ENCODE measurements around the gene CLASP1. TPM values are rescaled to one million over a fixed set of nuclear protein-coding genes. Genes with fewer than 3 reads are reported as not detected.

The CLASP1 gene
- total and polyA plus RNA-seq, 4 experiments from 2014 or later: 3.3 to 68.7 (median 42.1) TPM

DNA sequence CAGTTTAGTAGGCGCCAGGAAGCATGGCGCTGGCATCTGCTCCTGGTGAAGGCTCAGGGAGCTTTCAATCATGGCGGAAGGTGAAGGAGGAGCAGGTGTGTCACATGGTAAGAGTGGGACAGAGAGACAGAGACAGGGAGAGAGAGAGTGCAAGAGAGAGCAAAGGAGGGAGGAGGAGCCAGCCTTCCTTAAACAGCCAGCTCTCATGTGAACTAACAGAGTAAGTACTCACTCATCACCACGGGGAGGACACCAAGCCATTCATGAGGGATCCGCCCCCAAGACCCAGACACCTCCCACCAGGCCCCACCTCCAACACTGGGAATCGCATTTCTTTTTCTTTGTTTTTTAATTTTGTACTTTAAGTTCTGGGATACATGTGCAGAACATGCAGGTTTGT is 40.8 kb upstream of the CLASP1 start:
- peak overlapping the region in 1 of 7 donors; percentile 45 for H3K27ac Mint-ChIP-seq
- Histone ChIP-seq H3K36me3 (ENCODE audit: insufficient read depth, low read length) (no peaks in the 10 kb centered on the region), H3K9me3 (ENCODE audit: control insufficient read depth in 1 of 2, low read length in 2 of 2) (no peaks in the 10 kb centered on the region), H3K4me1 (ENCODE audit: insufficient read depth, low read length) (no peaks in the 10 kb centered on the region), H3K27me3 (ENCODE audit: insufficient read depth, low read length) (no peaks in the 10 kb centered on the region), H3K4me3 (ENCODE audit: low read length in 2 of 2) (no peak overlapping the region), H3K27ac (ENCODE audit: low read depth, low read length) (no peak overlapping the region)
- ChIA-PET POLR2A (ENCODE audit: partially characterized antibody) (no interaction called here), CTCF (ENCODE audit: partially characterized antibody) (no interaction called here)
- no peaks in the 10 kb centered on the region for H3K27me3 Mint-ChIP-seq
- peaks cover 0 to 3% (median 0%) of the 10 kb centered on the region in 8 donors for H3K9me3 Mint-ChIP-seq
- no peak overlapping the region for H3K4me3 Mint-ChIP-seq
- H3K4me1 Mint-ChIP-seq: peaks cover 0 to 2% (median 0%) of the 10 kb centered on the region in 4 donors
- H3K36me3 Mint-ChIP-seq: peaks cover 0 to 2% of the 10 kb centered on the region in 2 donors
- intact Hi-C loops (cut with micrococcal nuclease): no loop called here
- DNase-seq: no peak

DNA sequence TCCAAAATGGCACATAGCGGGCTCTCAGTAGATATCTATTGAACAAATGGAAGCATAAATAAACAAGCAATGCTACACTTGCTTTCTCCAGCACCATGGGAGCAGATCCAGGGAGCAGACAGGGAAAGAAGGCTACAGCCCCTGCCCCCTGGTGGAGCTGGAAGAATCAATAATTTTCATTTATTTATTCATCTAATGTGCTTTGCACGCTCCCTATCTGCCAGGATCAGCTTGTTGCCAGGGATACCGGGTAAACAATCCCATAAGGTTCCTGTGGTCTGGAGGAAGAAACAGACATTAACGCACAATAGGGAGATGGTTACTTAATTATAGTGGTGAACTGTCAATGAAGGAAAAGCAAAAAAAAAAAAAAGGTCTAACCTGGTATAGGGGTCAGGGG is 40.1 kb upstream of the CLASP1 start:
- Histone ChIP-seq H3K4me1 (ENCODE audit: insufficient read depth, low read length) (no peaks in the 10 kb centered on the region), H3K27ac (ENCODE audit: low read depth, low read length) (no peak overlapping the region), H3K4me3 (ENCODE audit: low read length in 2 of 2) (no peak overlapping the region), H3K9me3 (ENCODE audit: control insufficient read depth in 1 of 2, low read length in 2 of 2) (no peaks in the 10 kb centered on the region), H3K36me3 (ENCODE audit: insufficient read depth, low read length) (no peaks in the 10 kb centered on the region), H3K27me3 (ENCODE audit: insufficient read depth, low read length) (no peaks in the 10 kb centered on the region)
- Mint-ChIP-seq H3K4me3 (no peak overlapping the region), H3K36me3 (peaks cover 0 to 2% of the 10 kb centered on the region in 2 donors), H3K4me1 (peaks cover 0 to 2% (median 0%) of the 10 kb centered on the region in 4 donors), H3K27me3 (no peaks in the 10 kb centered on the region), H3K27ac (peak overlapping the region in 2 of 7 donors; percentile 17 to 60), H3K9me3 (peaks cover 0 to 5% (median under 1%) of the 10 kb centered on the region in 8 donors)
- DNase-seq: no peak
- CTCF ChIA-PET (ENCODE audit: partially characterized antibody): no interaction called here
- intact Hi-C loops (cut with micrococcal nuclease): no loop called here
- POLR2A ChIA-PET (ENCODE audit: partially characterized antibody): no interaction called here

DNA sequence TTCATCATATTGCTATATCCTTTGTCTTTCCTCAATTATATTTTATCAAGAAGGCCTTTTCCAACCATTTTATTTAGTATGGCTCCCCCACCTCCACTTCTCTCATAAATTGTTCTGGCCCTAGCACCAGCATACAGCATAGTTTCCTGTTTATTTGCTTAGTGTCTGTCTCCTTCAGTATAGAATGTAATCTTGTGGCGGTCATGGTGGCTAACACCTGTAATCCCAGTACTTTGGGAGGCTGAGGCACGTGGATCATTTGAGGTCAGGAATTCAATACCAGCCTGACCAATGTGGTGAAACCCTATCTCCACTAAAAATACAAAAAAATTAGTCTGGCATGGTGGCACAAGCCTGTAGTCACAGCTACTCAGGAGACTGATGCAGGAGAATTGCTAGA is 39.6 kb upstream of the CLASP1 start:
- no peak overlapping the region for H3K27ac ChIP-seq (ENCODE audit: low read depth, low read length)
- no peak overlapping the region for H3K4me3 Mint-ChIP-seq
- no peaks in the 10 kb centered on the region for H3K27me3 Mint-ChIP-seq
- H3K36me3 Mint-ChIP-seq: peaks cover 5% of the 10 kb centered on the region in 2 donors
- no peak overlapping the region for H3K27ac Mint-ChIP-seq
- peaks cover 0 to 10% (median 5%) of the 10 kb centered on the region in 8 donors for H3K9me3 Mint-ChIP-seq
- ChIA-PET CTCF (ENCODE audit: partially characterized antibody) (no interaction called here), POLR2A (ENCODE audit: partially characterized antibody) (no interaction called here)
- H3K4me1 ChIP-seq (ENCODE audit: insufficient read depth, low read length): no peaks in the 10 kb centered on the region
- H3K4me1 Mint-ChIP-seq: peaks cover 0 to 2% (median 0%) of the 10 kb centered on the region in 4 donors
- H3K9me3 ChIP-seq (ENCODE audit: control insufficient read depth in 1 of 2, low read length in 2 of 2): no peaks in the 10 kb centered on the region
- no peaks in the 10 kb centered on the region for H3K27me3 ChIP-seq (ENCODE audit: insufficient read depth, low read length)
- no peaks in the 10 kb centered on the region for H3K36me3 ChIP-seq (ENCODE audit: insufficient read depth, low read length)
- intact Hi-C loops (cut with micrococcal nuclease): no loop called here
- DNase-seq: no peak
- H3K4me3 ChIP-seq (ENCODE audit: low read length in 2 of 2): no peak overlapping the region

DNA sequence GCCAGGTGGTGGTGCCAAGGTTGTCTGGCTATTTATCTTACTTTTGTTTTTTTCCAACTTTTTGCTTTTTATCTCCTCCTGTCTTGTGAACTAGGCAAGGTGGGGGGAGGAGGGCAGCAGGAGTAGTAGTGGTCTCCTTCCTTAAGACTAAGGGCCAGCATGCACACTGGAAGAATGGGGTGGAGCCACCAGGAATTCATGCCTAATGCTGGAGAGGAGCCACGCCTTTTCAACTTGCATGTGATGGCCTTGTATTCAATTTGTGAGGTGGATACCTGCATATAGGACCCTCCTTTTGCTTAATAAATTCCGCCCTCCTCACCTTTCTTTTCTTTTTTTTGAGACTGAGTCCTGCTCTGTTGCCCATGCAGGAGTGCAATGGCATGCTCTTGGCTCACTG is 37.6 kb upstream of the CLASP1 start:
- intact Hi-C loops (cut with micrococcal nuclease): no loop called here
- no peak for DNase-seq
- Mint-ChIP-seq H3K4me3 (no peak overlapping the region), H3K4me1 (peaks cover 0 to 2% (median 0%) of the 10 kb centered on the region in 4 donors), H3K9me3 (peaks cover 0 to 28% (median 23%) of the 10 kb centered on the region in 8 donors), H3K36me3 (peaks cover 7 to 9% of the 10 kb centered on the region in 2 donors), H3K27ac (no peak overlapping the region), H3K27me3 (no peaks in the 10 kb centered on the region)
- H3K9me3 ChIP-seq (ENCODE audit: control insufficient read depth in 1 of 2, low read length in 2 of 2): peaks cover 0 to 14% of the 10 kb centered on the region in 2 donors
- no peaks in the 10 kb centered on the region for H3K4me1 ChIP-seq (ENCODE audit: insufficient read depth, low read length)
- no peak overlapping the region for H3K27ac ChIP-seq (ENCODE audit: low read depth, low read length)
- no peaks in the 10 kb centered on the region for H3K27me3 ChIP-seq (ENCODE audit: insufficient read depth, low read length)
- ChIA-PET POLR2A (ENCODE audit: partially characterized antibody) (no interaction called here), CTCF (ENCODE audit: partially characterized antibody) (interaction anchor here (1.1 kb wide), 1 partner anchor 18 kb away, joined by 3 read pairs; no protein-coding TSS in a partner anchor)
- no peaks in the 10 kb centered on the region for H3K36me3 ChIP-seq (ENCODE audit: insufficient read depth, low read length)
- no peak overlapping the region for H3K4me3 ChIP-seq (ENCODE audit: low read length in 2 of 2)

DNA sequence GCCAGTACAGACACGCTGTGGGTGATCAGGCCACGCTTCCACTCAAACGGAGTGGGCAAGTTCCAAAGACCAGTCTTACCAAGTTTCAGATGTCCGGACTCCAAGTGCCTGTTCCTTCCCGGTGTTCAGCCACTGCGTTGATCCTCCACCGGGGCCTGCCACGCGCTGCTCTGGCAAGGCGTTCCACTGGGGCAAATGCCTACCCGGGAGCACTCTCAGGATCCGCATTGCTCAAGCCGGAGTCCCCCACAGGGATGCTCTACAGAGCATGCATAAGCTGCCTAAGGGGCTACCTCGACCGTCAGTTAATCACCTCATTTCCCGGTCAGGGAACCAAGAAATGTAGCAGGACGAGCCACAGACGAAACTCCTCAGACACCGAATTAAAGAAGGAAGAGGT is 37.0 kb upstream of the CLASP1 start:
- Mint-ChIP-seq H3K36me3 (peaks cover 7 to 9% of the 10 kb centered on the region in 2 donors), H3K4me3 (no peak overlapping the region), H3K9me3 (peaks cover 0 to 35% (median 29%) of the 10 kb centered on the region in 8 donors), H3K4me1 (peaks cover 0 to 2% (median 0%) of the 10 kb centered on the region in 4 donors), H3K27ac (no peak overlapping the region), H3K27me3 (no peaks in the 10 kb centered on the region)
- no peak overlapping the region for H3K4me3 ChIP-seq (ENCODE audit: low read length in 2 of 2)
- H3K4me1 ChIP-seq (ENCODE audit: insufficient read depth, low read length): no peaks in the 10 kb centered on the region
- H3K27me3 ChIP-seq (ENCODE audit: insufficient read depth, low read length): no peaks in the 10 kb centered on the region
- H3K36me3 ChIP-seq (ENCODE audit: insufficient read depth, low read length): no peaks in the 10 kb centered on the region
- no peak overlapping the region for H3K27ac ChIP-seq (ENCODE audit: low read depth, low read length)
- CTCF ChIA-PET (ENCODE audit: partially characterized antibody): no interaction called here
- H3K9me3 ChIP-seq (ENCODE audit: control insufficient read depth in 1 of 2, low read length in 2 of 2): peaks cover 0 to 14% of the 10 kb centered on the region in 2 donors
- POLR2A ChIA-PET (ENCODE audit: partially characterized antibody): no interaction called here
- intact Hi-C loops (cut with micrococcal nuclease): no loop called here
- no peak for DNase-seq

DNA sequence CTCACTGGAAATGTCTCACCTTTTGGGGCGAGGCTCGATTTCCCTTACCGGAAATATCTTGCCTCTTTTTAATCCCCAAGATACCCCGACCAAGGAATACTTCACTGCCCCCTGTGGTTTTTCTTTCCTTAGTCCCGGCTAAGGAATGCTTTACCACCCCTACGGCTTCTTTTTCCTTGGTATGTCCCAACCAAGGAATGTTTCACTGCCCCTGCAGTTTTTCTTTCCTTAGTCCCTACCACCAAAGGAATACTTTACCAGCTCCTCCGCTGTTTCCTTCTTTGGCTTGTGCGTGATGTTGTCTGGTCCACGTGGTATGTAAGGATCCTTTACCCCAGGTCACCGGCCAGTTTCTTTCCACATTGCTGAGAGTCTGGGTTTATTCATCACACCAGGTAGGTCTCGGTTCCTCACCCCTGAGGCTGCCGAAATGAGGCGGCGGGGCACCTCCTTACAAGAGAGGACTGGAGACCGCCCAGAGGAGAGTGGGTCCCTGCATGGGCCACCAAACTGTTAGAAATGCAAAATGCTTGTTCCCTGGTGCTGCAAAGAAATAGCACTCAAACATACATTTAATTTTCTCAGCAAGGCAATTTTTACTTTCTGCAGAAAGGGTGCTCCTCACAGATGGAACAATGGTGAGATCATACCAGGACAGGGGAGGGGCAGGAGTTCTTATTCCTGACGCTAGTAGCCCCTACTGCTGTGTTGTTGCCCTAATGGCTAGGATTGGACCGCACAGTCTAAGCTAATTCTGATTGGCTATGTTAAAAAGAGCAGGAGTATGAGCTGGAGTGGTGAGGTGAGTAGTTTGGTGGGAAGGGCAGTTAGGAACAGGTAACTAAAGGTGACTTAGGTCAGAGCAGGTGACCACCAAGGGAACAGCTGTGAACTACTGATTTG is 33.4 kb upstream of the CLASP1 start:
- H3K27me3 ChIP-seq (ENCODE audit: insufficient read depth, low read length): no peaks in the 10 kb centered on the region
- intact Hi-C loops (cut with micrococcal nuclease): no loop called here
- no peaks in the 10 kb centered on the region for H3K27me3 Mint-ChIP-seq
- DNase-seq: no peak
- H3K27ac ChIP-seq (ENCODE audit: low read depth, low read length): no peak overlapping the region
- H3K36me3 ChIP-seq (ENCODE audit: insufficient read depth, low read length): no peaks in the 10 kb centered on the region
- peak overlapping the region in 1 of 8 donors; percentile 4 for H3K4me3 Mint-ChIP-seq
- H3K36me3 Mint-ChIP-seq: peaks cover 8 to 9% of the 10 kb centered on the region in 2 donors
- H3K4me1 ChIP-seq (ENCODE audit: insufficient read depth, low read length): no peaks in the 10 kb centered on the region
- H3K9me3 Mint-ChIP-seq: peaks cover 2 to 61% (median 40%) of the 10 kb centered on the region in 8 donors
- H3K4me3 ChIP-seq (ENCODE audit: low read length in 2 of 2): no peak overlapping the region
- CTCF ChIA-PET (ENCODE audit: partially characterized antibody): no interaction called here
- peaks cover 0 to 1% (median 0%) of the 10 kb centered on the region in 4 donors for H3K4me1 Mint-ChIP-seq
- peaks cover 0 to 14% of the 10 kb centered on the region in 2 donors for H3K9me3 ChIP-seq (ENCODE audit: control insufficient read depth in 1 of 2, low read length in 2 of 2)
- H3K27ac Mint-ChIP-seq: no peak overlapping the region
- POLR2A ChIA-PET (ENCODE audit: partially characterized antibody): no interaction called here

DNA sequence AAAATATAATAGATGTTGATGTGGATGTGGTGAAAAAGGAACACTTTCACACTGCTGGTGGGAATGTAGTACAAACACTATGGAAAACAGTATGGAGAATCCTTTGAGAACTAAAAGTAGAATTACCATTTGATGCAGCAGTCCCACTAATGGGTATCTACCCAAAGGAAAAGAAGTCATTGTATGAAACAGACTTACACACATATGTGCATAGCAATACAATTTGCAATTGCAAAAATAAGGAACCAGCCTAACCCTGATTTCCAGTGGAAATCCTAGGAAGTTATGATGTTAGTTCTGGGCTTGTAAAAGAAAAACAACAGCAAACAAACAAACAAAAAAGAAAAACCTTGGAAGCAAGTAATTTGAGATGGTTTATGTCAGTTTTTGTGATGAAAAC is 28.6 kb upstream of the CLASP1 start:
- Mint-ChIP-seq H3K4me1 (peaks cover 0 to 1% (median 0%) of the 10 kb centered on the region in 4 donors), H3K27me3 (no peaks in the 10 kb centered on the region), H3K4me3 (no peak overlapping the region), H3K9me3 (peaks cover 2 to 83% (median 58%) of the 10 kb centered on the region in 8 donors), H3K36me3 (peaks cover 4 to 7% of the 10 kb centered on the region in 2 donors), H3K27ac (no peak overlapping the region)
- Histone ChIP-seq H3K9me3 (ENCODE audit: control insufficient read depth in 1 of 2, low read length in 2 of 2) (peaks cover 0 to 8% of the 10 kb centered on the region in 2 donors), H3K4me3 (ENCODE audit: low read length in 2 of 2) (no peak overlapping the region), H3K27ac (ENCODE audit: low read depth, low read length) (no peak overlapping the region), H3K36me3 (ENCODE audit: insufficient read depth, low read length) (no peaks in the 10 kb centered on the region), H3K4me1 (ENCODE audit: insufficient read depth, low read length) (no peaks in the 10 kb centered on the region), H3K27me3 (ENCODE audit: insufficient read depth, low read length) (no peaks in the 10 kb centered on the region)
- no peak for DNase-seq
- POLR2A ChIA-PET (ENCODE audit: partially characterized antibody): interaction anchor here (1.5 kb wide), 1 partner anchor 28 kb away, joined by 3 read pairs; no protein-coding TSS in a partner anchor
- CTCF ChIA-PET (ENCODE audit: partially characterized antibody): interaction anchor here (1.0 kb wide), 1 partner anchor 21 kb away, joined by 3 read pairs; no protein-coding TSS in a partner anchor
- intact Hi-C loops (cut with micrococcal nuclease): no loop called here

All from CD4-positive, alpha-beta memory T cell (primary cell).